IgD-negative memory B cell (primary cell): ENCODE measurements around the gene AGAP1. TPM values are rescaled to one million over a fixed set of nuclear protein-coding genes. Genes with fewer than 3 reads are reported as not detected.

ENCODE experiments used
- H3K27ac Mint-ChIP-seq, 3 donors: one replicate each; pipeline ENCODE4 v1.8.0; 2020 to 2022; ENCODE audit warnings: mild to moderate bottlenecking in 3 of 3, mixed read lengths in 3 of 3, moderate library complexity in 1 of 3
- H3K27me3 Mint-ChIP-seq: one replicate; pipeline ENCODE4 v1.8.0; 2021; ENCODE audit warnings: mixed read lengths
- H3K36me3 Mint-ChIP-seq: one replicate; pipeline ENCODE4 v1.8.0; 2020; ENCODE audit warnings: mild to moderate bottlenecking, mixed read lengths
- H3K4me1 Mint-ChIP-seq, 3 donors: one replicate each; pipeline ENCODE4 v1.8.0; 2020 to 2022; ENCODE audit warnings: mixed read lengths in 3 of 3, mild to moderate bottlenecking in 1 of 3
- H3K4me3 Mint-ChIP-seq, 4 donors: one replicate each; pipeline ENCODE4 v1.8.0; 2020 to 2022; ENCODE audit warnings: mild to moderate bottlenecking in 4 of 4, mixed read lengths in 4 of 4, moderate library complexity in 3 of 4
- H3K9me3 Mint-ChIP-seq, 3 donors: one replicate each; pipeline ENCODE4 v1.8.0; 2020 to 2021; ENCODE audit warnings: mixed read lengths in 3 of 3, mild to moderate bottlenecking in 1 of 3
- polyA plus RNA-seq: library from polyadenylated mRNA; unstranded; fragments of 300-500 nt; fragmentation: Illumina TruSeq; gene quantifications from one replicate; pipeline ENCODE4 v1.2.3, GENCODE V29; 2021

AGAP1 gene
- polyA plus RNA-seq, 1 donor from 2014 or later: not detected

DNA sequence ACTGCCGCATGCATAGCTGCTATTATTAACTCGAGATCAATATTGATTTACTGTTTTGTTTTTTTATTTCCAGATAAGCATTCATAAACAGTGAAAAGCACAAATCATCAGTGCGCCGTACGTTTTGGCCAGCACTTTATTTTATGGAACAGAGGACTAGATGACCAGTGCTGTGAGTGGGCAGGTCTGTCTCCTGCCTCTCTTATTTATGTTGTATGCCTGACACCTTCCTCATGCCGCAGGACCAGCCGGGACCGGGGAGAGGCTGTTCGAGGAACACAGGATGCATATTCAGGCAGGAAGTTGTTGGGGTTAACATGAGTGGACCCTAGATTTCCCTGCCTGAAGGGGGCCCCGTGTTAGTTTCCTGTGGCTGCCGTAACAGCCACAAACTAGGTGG is 72.6 kb downstream of the AGAP1 start:
- Mint-ChIP-seq H3K9me3 (peaks cover 3 to 4% (median 4%) of the 10 kb centered on the region in 3 donors), H3K4me3 (no peak overlapping the region), H3K36me3 (no peaks in the 10 kb centered on the region), H3K4me1 (peaks cover 0 to 2% (median 0%) of the 10 kb centered on the region in 3 donors), H3K27me3 (peaks cover 12% of the 10 kb centered on the region), H3K27ac (no peak overlapping the region)

DNA sequence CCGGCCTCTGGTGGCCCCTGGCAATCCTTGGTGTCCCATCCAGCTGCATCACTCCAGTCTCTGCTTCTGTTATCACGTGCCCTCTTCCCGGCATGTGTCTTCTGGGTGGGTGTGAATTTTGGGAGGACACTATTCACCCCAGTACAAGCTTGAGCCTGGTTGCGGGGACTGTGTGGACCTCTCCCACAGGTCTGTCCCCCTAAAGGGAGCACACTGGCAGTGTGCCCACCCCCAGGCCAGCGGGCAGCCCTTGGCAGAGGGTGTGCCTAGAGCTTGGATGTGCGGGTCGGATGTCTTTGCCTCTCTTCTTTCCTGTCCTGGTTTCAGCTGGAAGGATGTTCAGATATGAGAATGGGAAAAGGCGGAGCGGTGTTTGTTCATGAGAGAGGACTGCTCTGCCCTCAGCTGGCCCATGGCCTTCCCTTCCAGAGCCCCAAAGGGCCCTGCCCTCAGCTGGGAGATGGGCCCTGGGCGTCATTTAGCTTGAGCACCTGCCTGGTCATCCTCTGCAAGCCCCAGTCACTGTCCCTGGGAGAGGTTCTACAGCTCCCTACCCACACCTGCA is 73.2 kb downstream of the AGAP1 start:
- Mint-ChIP-seq H3K27ac (no peak overlapping the region), H3K9me3 (peaks cover 3 to 4% (median 4%) of the 10 kb centered on the region in 3 donors), H3K4me3 (peak overlapping the region in 1 of 4 donors; percentile 40), H3K27me3 (peaks cover 12% of the 10 kb centered on the region), H3K36me3 (no peaks in the 10 kb centered on the region), H3K4me1 (peaks cover 0 to 2% (median 0%) of the 10 kb centered on the region in 3 donors)

DNA sequence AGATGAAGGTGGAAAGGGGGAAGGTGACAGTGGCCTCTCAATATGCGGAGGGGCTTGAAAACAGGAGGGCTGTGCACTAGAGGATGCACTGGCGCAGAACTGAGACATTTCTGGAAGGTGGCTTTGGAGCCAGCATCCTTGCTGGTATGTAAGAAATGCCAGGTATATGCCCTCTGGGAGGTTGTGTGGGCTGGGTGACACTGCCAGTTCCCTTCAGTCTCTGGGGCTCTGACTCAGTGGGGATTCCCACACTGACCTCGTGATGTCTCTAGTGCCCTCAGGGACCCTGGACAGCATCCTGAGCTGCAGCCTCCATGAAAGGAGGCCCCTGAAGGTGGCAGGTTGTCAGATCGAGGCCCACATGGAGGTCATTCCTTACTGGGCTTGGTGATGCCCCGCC is 74.0 kb downstream of the AGAP1 start:
- H3K27me3 Mint-ChIP-seq: peaks cover 12% of the 10 kb centered on the region
- H3K27ac Mint-ChIP-seq: no peak overlapping the region
- H3K9me3 Mint-ChIP-seq: peaks cover 3 to 4% (median 4%) of the 10 kb centered on the region in 3 donors
- no peaks in the 10 kb centered on the region for H3K36me3 Mint-ChIP-seq
- H3K4me1 Mint-ChIP-seq: peaks cover 0 to 2% (median 0%) of the 10 kb centered on the region in 3 donors
- H3K4me3 Mint-ChIP-seq: no peak overlapping the region

DNA sequence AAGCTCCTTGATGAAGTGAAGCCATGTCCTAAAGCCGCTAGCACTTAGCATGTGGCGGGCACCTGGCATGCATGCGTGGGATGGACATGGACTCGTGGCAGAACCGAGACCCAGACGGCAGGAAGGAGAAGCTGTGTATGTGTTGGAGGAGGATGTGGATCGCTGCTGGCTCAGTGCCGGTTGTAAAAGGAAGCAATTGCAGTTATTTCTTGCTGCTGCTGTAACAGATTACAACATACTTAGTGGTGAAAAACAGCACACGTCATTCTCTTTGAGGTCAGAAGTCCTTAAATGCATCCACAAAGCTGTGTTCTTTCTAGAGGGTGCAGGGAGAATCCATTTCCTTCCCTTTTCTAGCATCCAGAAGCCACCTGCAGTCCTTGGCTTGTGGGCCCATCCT is 74.6 kb downstream of the AGAP1 start:
- H3K27me3 Mint-ChIP-seq: peaks cover 9% of the 10 kb centered on the region
- H3K4me1 Mint-ChIP-seq: peaks cover 0 to 2% (median 0%) of the 10 kb centered on the region in 3 donors
- no peaks in the 10 kb centered on the region for H3K36me3 Mint-ChIP-seq
- peaks cover 3 to 4% (median 4%) of the 10 kb centered on the region in 3 donors for H3K9me3 Mint-ChIP-seq
- no peak overlapping the region for H3K4me3 Mint-ChIP-seq
- no peak overlapping the region for H3K27ac Mint-ChIP-seq

DNA sequence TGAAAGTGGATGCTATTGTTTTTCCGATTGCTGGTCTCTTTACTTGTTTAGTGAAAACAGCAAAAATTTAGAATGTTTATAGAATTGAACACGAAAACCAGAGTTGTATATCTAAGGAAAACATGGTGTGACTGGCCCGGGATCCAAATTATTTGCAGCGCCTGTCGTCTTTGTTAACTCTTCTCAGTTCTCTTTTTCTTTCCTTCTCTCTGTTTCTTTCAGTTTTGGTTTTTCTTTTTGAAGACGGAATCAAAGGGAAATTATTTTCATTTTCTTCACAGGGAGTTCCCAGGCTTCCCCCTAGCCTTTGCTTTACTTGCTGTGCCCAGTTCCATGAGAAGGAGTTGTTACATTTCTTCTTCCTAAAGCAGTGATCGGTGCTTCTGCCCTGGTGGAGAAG is 76.0 kb downstream of the AGAP1 start:
- H3K36me3 Mint-ChIP-seq: no peaks in the 10 kb centered on the region
- H3K4me3 Mint-ChIP-seq: no peak overlapping the region
- peaks cover 0 to 2% (median 0%) of the 10 kb centered on the region in 3 donors for H3K4me1 Mint-ChIP-seq
- peaks cover 3 to 4% (median 4%) of the 10 kb centered on the region in 3 donors for H3K9me3 Mint-ChIP-seq
- peaks cover 9% of the 10 kb centered on the region for H3K27me3 Mint-ChIP-seq
- no peak overlapping the region for H3K27ac Mint-ChIP-seq

DNA sequence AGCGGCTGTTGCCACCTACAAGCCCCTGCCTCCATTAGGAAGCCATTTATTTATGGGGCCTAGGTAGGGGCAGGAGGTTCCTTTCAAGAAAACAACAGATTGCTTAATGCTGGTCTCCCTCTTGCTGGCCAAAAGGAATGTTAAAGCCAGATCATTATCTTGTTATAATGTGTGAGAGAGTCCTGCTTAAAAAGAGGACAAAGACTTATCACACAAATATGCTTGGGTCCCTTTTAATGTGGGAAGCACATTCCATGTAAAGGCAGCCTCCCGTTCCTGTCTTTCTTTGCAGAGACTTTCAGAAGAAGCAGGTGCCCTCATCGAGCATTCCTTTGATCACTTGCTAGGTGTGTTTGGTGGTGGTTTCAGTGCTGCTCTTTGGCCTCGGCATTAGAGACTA is 76.4 kb downstream of the AGAP1 start:
- H3K4me3 Mint-ChIP-seq: no peak overlapping the region
- H3K27me3 Mint-ChIP-seq: peaks cover 10% of the 10 kb centered on the region
- H3K36me3 Mint-ChIP-seq: no peaks in the 10 kb centered on the region
- no peak overlapping the region for H3K27ac Mint-ChIP-seq
- H3K4me1 Mint-ChIP-seq: peaks cover 0 to 2% (median 0%) of the 10 kb centered on the region in 3 donors
- H3K9me3 Mint-ChIP-seq: peaks cover 3 to 4% (median 4%) of the 10 kb centered on the region in 3 donors

DNA sequence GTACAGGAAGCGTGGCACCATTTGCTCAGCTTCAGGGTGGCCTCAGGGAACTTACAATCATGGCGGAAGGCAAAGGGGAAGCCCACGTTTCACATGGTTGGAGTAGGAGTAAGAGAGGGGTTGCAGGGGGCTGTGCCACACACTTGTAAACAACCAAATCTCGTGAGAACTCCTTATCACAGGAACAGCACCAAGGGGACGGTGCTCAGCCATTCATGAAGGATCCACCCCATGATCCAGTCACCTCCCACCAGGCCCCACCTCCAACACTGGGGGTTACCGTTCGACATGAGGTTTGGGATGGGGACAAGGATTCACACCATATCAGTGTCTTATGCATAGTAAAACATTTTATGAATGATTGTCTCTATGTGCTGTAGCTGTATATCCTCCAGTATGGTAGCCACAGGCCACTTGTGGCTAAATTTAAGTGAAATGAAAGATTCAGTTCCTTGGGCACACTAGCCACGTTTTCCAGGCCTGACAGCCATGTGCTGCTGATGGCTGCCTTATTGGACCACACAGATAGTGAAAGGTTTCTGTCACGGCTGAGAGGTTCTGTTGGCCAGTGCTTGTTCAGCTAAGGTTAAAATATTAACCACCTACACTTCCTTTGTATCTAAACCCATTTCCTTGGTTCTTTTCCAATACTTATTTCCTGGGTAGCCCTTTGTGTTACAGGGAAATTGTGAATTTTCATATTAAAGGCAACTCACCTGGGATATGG is 77.3 kb downstream of the AGAP1 start:
- Mint-ChIP-seq H3K36me3 (no peaks in the 10 kb centered on the region), H3K9me3 (peaks cover 3 to 4% (median 4%) of the 10 kb centered on the region in 3 donors), H3K4me1 (peaks cover 0 to 2% (median 0%) of the 10 kb centered on the region in 3 donors), H3K27ac (no peak overlapping the region), H3K27me3 (peaks cover 6% of the 10 kb centered on the region), H3K4me3 (no peak overlapping the region)

DNA sequence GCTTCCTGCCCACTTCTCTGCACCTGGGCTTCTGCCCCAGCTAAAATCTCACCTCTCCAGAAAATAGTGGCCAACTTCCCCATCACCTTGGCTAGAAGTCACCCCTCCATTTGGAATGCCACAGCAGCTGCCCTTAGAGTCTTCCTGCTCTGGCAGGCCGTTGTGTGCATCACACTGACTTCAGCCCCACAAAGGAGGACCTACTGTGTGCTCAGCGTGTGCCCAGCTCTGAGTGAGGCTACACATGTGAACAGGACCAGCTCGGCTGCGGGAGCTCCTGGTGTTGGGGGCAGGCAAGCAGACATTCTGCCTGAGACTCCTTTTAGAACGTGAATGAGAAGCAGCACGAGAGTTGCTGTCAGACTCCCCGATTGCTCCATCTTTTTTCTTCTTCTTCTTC is 78.7 kb downstream of the AGAP1 start:
- H3K9me3 Mint-ChIP-seq: peaks cover 3 to 4% (median 4%) of the 10 kb centered on the region in 3 donors
- no peak overlapping the region for H3K4me3 Mint-ChIP-seq
- H3K27ac Mint-ChIP-seq: no peak overlapping the region
- H3K4me1 Mint-ChIP-seq: peaks cover 0 to 2% (median 0%) of the 10 kb centered on the region in 3 donors
- H3K27me3 Mint-ChIP-seq: peaks cover 2% of the 10 kb centered on the region
- H3K36me3 Mint-ChIP-seq: no peaks in the 10 kb centered on the region

DNA sequence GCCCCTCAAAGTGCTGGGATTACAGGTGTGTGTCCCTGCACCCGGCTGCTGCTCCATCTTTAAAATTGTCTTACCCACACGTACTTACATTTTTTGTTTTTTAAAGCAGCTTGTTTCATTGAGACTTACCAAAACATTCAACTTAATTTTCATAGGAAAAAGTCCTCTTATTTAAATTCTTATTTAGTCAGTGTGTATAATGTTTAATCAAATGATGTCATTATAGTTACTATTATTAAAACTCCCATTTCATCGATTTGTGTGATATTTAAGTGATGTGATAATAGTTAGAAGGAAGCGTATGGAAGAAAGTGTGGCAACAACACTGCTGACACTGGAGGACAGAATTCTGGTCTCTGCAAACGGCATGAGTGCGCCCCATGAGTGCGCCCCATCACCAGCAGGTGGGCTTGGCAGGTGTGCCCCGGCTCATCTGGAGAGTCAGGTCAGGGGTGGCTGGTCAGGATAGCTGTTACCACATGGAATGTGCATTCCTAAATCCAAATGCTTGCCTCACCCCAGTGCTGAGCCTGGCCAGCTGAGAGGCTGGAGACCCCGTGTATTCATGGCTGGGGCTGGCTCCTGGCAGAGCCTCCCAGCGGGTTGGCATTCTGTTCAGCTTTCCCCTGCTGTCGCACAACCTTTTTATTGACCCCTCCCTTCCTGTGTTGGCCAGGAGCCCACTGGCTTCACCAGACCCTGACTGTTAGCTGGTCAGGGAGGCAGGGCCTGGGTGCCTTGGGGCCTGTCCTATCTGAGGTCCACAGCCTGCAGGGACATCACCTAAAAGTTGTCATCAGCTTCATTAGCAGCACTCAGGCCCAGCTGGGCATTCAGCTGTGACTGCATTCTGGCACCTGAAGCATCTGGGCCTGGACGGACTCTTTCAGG is 79.7 kb downstream of the AGAP1 start:
- no peak overlapping the region for H3K27ac Mint-ChIP-seq
- peaks cover 2 to 6% (median 3%) of the 10 kb centered on the region in 3 donors for H3K9me3 Mint-ChIP-seq
- peaks cover 2% of the 10 kb centered on the region for H3K27me3 Mint-ChIP-seq
- H3K4me1 Mint-ChIP-seq: peaks cover 0 to 2% (median 0%) of the 10 kb centered on the region in 3 donors
- no peaks in the 10 kb centered on the region for H3K36me3 Mint-ChIP-seq
- no peak overlapping the region for H3K4me3 Mint-ChIP-seq

DNA sequence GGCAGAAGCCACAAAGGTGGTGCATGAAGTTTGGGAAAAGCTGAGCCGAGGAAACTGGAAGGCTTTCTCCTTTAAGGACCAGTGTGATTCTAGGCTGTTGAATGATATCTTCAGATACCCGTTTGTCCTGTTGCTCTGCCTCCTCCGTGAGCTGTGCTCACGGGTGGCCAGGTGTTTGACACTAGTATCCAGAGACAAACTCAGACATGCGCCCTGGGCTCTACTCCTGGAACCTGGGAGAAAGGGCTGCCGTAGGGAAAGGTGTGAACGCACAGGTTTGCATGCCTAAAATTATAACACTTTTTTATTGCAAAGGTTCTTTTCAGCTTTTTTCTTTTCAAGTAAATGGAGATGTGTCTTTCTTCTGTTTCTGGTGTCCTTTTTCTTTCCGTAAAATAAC is 81.6 kb downstream of the AGAP1 start:
- no peak overlapping the region for H3K27ac Mint-ChIP-seq

DNA sequence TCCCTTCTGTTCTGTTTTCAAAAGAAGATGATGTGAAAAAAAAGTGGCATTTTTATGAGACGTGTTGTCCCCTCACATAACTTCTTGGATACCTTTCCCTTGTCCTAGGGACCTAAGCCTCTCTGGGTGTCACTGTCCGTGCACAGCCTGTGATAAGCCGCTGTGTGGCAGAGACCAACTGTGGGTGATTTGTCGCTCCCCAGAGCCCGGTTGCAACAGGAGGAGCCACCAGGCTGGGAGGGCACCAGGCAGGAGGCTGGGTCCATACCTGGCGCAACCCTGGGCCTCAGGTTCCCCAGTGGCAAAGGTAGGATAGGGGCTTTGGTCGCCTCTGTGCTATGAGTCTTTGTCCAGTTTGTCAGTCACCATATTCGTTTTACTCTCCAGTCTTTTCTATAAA is 82.1 kb downstream of the AGAP1 start:
- peaks cover 0 to 6% (median 0%) of the 10 kb centered on the region in 3 donors for H3K9me3 Mint-ChIP-seq
- peaks cover 2% of the 10 kb centered on the region for H3K27me3 Mint-ChIP-seq
- H3K4me3 Mint-ChIP-seq: no peak overlapping the region
- no peak overlapping the region for H3K27ac Mint-ChIP-seq
- no peaks in the 10 kb centered on the region for H3K36me3 Mint-ChIP-seq
- H3K4me1 Mint-ChIP-seq: no peaks in the 10 kb centered on the region

More for the DNA sequence above, 81.6 kb downstream of the AGAP1 start:
- peaks cover 0 to 6% (median 0%) of the 10 kb centered on the region in 3 donors for H3K9me3 Mint-ChIP-seq
- H3K4me3 Mint-ChIP-seq: no peak overlapping the region
- H3K36me3 Mint-ChIP-seq: no peaks in the 10 kb centered on the region
- peaks cover 2% of the 10 kb centered on the region for H3K27me3 Mint-ChIP-seq
- no peaks in the 10 kb centered on the region for H3K4me1 Mint-ChIP-seq

DNA sequence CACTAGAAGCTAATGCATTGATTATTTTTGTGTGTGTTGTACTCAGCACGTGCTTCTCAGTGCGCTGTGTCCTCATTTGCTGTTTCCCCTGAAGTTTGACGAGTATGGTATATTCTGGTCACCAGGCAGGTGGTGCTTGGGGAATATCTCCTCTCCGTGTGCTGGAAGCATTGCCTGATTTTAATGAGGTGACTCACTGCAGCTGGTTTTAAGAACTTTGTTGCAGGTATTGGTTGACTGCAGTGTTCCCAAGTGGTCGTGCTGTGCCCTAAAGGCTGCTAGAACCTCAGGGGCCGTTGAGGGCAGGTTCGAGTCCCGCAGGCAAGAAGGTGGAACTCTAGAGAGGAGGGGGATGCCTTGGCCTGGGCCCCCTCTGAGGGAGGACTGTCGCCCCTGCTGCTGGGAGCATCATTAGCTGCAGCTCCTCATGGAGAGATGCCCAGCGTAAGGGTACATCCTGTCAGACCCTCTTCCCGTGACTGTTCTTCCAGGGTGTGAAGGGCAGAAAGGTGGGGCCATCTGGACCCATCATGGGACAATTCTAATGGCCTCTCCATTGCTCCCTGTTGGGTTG is 82.6 kb downstream of the AGAP1 start:
- no peaks in the 10 kb centered on the region for H3K36me3 Mint-ChIP-seq
- H3K27ac Mint-ChIP-seq: no peak overlapping the region
- H3K4me1 Mint-ChIP-seq: no peaks in the 10 kb centered on the region
- H3K27me3 Mint-ChIP-seq: peaks cover 2% of the 10 kb centered on the region
- H3K9me3 Mint-ChIP-seq: peaks cover 0 to 6% (median 0%) of the 10 kb centered on the region in 3 donors
- H3K4me3 Mint-ChIP-seq: no peak overlapping the region

DNA sequence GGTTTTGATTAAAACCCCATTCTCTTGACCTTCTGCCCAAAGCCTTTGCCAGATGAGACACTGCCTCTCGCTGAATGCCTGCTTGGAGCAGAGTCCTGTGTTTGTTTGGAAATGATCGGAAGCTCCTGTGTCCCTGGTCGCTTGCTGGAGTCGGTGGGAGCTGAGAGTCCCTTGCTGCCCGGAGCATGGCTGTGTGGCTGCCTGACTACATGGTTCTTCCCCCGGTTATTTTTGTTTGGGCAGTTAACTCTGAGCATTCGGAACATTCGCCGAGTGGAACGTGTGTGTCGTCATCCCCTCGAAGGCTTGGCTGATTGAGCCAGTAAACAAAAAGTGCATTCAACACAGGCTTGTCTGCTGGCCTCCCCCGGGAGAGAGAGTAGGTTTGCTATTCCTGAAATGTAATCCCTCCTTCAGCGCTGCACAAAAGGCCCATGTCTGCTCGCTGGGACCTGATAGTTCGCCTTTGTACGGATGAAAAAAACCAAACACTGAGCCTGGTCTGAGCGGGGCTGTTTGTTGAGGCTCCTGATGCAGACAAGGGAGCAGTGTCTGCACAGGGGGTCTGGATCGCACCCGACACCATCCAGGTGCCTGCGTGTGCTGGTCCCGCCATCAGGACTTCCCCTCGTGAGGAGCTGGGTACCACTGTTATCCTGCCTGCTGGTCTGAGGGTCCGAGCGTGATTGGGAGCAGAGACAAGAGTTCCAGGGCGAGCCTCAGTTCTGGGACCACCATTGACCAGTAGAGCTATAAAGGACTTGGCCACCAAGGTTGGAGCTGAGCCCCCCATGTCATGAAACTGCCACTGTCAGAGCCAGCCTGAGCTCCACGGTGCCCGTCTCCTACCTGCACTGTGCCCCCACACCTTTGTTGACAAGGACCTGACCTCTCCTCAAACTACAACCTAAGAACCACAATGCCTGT is 83.8 kb downstream of the AGAP1 start:
- Mint-ChIP-seq H3K27me3 (peaks cover 2% of the 10 kb centered on the region), H3K4me1 (no peaks in the 10 kb centered on the region), H3K9me3 (peaks cover 0 to 6% (median 0%) of the 10 kb centered on the region in 3 donors), H3K27ac (no peak overlapping the region), H3K36me3 (no peaks in the 10 kb centered on the region), H3K4me3 (no peak overlapping the region)

DNA sequence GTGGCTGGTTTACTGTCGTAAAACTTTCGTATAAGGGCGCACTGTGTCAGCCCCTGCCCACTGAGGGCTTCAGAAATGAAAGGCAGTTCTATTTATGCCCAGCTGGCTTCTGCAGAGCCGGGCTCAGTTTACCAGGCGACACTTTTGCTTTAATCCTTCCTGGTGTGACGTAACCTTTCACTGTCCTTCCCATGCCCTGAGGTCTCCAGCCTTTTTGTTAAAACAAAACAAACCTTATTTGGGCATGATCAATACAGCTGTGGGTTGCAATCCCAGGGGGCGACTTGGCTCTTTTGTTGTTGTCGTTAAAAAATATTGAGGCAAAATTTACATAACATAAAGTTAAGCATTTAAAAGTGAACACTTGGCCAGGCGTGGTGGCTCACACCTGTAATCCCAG is 85.3 kb downstream of the AGAP1 start:
- no peak overlapping the region for H3K27ac Mint-ChIP-seq
- H3K36me3 Mint-ChIP-seq: no peaks in the 10 kb centered on the region
- peaks cover 0 to 6% (median 0%) of the 10 kb centered on the region in 3 donors for H3K9me3 Mint-ChIP-seq
- no peaks in the 10 kb centered on the region for H3K4me1 Mint-ChIP-seq
- H3K27me3 Mint-ChIP-seq: peaks cover 2% of the 10 kb centered on the region
- no peak overlapping the region for H3K4me3 Mint-ChIP-seq
